Measurements from ENCODE around the gene UPK3A. TPM values are rescaled to one million over a fixed set of nuclear protein-coding genes. Genes with fewer than 3 reads are reported as not detected.
"Not testable (repeated sequence)": the region's sequence is repeated elsewhere in the genome, so short reads cannot be mapped to it uniquely, and the experiment has no call there.

Gene UPK3A
- total and polyA plus RNA-seq, 12 donors = 0.17 TPM; not detected in 11

DNA sequence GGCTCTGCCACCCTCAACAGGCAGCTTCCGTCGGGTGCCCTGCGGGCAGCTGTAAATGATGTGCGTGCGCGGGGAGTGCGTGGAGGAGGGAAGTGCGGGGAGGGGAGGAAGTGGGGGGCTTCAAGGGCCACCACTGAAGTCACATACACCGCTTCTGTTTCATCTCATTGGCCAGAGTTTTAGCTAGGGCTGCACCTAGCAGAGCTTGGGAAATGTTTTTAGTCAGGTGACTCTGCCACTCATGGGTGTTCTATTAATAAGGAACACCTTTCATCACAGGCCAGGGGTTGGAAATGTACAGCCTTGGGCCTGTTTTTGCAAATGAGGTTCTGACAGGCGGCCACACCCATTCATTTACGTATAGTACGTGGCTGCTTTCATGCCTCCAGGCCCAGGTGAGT lies 39.6 kb downstream of the UPK3A start:
- Histone ChIP-seq H3K36me3 (replicated peaks in 1 of 2) (peaks cover 0 to 18% of the 10 kb centered on the region in 2 donors), H3K4me1 (replicated peaks in 1 of 2) (peaks cover 0 to 3% of the 10 kb centered on the region in 2 donors), H3K4me3 (no peak overlapping the region), H3K27ac (no peak overlapping the region), H3K27me3 (no peaks in the 10 kb centered on the region), H3K9me3 (replicated peaks in 1 of 3) (no peaks in the 10 kb centered on the region)
- intact Hi-C loops (cut with DNase I) = no loop called here
- no peak for DNase-seq
- no peak for TF ChIP-seq POLR2A (IDR thresholded peaks at IDR 0.05)
- TF ChIP-seq, protein P1, sequence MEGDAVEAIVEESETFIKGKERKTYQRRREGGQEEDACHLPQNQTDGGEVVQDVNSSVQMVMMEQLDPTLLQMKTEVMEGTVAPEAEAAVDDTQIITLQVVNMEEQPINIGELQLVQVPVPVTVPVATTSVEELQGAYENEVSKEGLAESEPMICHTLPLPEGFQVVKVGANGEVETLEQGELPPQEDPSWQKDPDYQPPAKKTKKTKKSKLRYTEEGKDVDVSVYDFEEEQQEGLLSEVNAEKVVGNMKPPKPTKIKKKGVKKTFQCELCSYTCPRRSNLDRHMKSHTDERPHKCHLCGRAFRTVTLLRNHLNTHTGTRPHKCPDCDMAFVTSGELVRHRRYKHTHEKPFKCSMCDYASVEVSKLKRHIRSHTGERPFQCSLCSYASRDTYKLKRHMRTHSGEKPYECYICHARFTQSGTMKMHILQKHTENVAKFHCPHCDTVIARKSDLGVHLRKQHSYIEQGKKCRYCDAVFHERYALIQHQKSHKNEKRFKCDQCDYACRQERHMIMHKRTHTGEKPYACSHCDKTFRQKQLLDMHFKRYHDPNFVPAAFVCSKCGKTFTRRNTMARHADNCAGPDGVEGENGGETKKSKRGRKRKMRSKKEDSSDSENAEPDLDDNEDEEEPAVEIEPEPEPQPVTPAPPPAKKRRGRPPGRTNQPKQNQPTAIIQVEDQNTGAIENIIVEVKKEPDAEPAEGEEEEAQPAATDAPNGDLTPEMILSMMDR (IDR thresholded peaks at IDR 0.05) = no peak
- WGBS, 4 donors = 94 to 100% (median 97%) methylated on average over 11 to 12 of the region's 12 CpGs

DNA sequence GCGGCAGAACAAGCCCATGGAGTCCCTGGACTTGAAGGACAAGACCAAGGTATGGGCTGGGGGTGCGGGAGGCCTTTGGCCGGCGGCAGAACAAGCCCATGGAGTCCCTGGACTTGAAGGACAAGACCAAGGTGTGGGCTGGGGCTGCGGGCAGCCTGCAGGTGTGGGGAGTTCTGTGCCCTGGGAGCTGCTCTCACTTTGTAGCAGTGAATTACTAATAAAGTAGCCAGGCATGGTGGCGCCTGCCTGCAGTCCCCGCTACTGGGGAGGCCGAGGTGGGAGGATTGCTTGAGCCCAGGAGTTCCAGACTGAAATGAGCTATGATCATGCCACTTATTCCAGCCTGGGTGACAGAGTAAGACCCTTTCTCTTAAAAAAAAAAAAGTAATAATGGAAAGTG lies 43.5 kb downstream of the UPK3A start:
- 85 to 100% (median 96%) methylated on average over 3 to 7 of the region's 8 CpGs for WGBS, 4 donors
- H3K27me3 ChIP-seq; H3K4me3 ChIP-seq; DNase-seq; H3K27ac ChIP-seq; intact Hi-C loops (cut with DNase I); H3K4me1 ChIP-seq (replicated peaks in 1 of 2); H3K9me3 ChIP-seq (replicated peaks in 1 of 3): not testable (repeated sequence)
- H3K36me3 ChIP-seq (replicated peaks in 1 of 2) = peaks cover 0 to 19% of the 10 kb centered on the region in 2 donors

DNA sequence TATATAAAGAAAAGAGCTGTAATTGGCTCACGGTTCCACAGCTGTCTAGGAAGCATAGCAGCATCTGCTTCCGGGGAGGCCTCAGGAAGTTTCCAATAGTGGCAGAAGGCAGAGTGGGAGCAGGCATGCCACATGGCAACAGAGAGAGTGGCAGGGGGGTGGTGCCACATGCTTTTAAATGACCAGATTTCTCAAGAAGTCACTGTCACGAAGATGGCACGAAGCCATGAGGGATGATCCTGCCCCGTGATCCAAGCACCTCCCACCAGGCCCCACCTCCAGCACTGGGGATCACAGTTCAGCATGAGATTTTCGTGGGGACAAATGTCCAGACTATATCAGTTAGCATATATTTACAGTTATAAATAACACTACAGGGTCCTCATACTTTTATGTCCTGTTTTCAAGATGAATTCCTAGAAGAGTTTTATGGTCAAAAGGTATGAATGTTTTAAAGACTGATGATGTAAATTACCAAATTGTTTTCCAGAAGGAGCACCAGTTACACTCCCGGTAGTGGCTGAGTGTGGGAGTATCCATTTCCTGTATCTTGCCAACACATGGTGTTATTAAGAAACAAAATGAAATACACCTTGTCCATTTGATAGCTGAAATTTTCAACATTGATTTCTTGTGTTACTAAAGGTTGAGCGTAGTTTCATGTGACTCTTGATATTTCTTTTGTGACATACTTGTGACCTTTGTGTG lies 44.2 kb downstream of the UPK3A start:
- TF ChIP-seq, protein P1 (IDR thresholded peaks at IDR 0.05) = no peak
- no peak for TF ChIP-seq POLR2A (IDR thresholded peaks at IDR 0.05)
- no peaks in the 10 kb centered on the region for H3K4me1 ChIP-seq (replicated peaks in 1 of 2)
- no peaks in the 10 kb centered on the region for H3K9me3 ChIP-seq (replicated peaks in 1 of 3)
- H3K27ac ChIP-seq = peak overlapping the region in 1 of 5 donors; percentile 0
- peak in 2 of 7 donors; percentile 43 to 82 for DNase-seq
- peaks cover 0 to 15% of the 10 kb centered on the region in 2 donors for H3K36me3 ChIP-seq (replicated peaks in 1 of 2)
- 69 to 77% (median 75%) methylated on average over 8 of the region's 8 CpGs for WGBS, 4 donors
- intact Hi-C loops (cut with DNase I) = no loop called here
- H3K4me3 ChIP-seq = no peak overlapping the region
- H3K27me3 ChIP-seq = no peaks in the 10 kb centered on the region

DNA sequence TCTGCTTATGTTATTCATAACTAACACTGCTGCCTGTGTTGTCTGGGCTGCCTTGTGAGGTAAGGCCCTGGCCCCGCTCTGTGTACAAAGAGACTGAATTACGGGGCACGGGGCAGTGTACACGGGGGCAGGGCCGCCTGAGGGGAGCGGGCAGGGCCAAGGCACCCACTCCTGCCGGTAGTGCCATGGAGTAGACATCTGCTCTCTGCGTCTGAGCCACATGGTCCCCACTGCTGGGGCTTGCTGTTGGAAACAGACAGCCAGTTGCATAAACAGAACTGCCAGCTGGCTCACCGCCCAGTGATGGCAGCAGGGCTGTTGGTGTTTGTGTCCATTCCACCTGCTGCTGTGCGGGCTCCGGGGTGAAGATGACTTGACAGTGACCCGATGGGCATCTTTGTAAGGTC lies 44.8 kb downstream of the UPK3A start:
- 90 to 93% (median 91%) methylated on average over 8 to 12 of the region's 12 CpGs for WGBS, 4 donors
- intact Hi-C loops (cut with DNase I) = no loop called here
- Histone ChIP-seq H3K4me1 (replicated peaks in 1 of 2) (peaks cover 0 to 2% of the 10 kb centered on the region in 2 donors), H3K9me3 (replicated peaks in 1 of 3) (no peaks in the 10 kb centered on the region), H3K27ac (peak overlapping the region in 1 of 5 donors; percentile 0), H3K36me3 (replicated peaks in 1 of 2) (peaks cover 0 to 14% of the 10 kb centered on the region in 2 donors), H3K27me3 (no peaks in the 10 kb centered on the region), H3K4me3 (no peak overlapping the region)
- peak in 2 of 7 donors; percentile 42 to 92 for DNase-seq
- TF ChIP-seq POLR2A (IDR thresholded peaks at IDR 0.05) = no peak
- TF ChIP-seq, protein P1 (IDR thresholded peaks at IDR 0.05) = no peak

DNA sequence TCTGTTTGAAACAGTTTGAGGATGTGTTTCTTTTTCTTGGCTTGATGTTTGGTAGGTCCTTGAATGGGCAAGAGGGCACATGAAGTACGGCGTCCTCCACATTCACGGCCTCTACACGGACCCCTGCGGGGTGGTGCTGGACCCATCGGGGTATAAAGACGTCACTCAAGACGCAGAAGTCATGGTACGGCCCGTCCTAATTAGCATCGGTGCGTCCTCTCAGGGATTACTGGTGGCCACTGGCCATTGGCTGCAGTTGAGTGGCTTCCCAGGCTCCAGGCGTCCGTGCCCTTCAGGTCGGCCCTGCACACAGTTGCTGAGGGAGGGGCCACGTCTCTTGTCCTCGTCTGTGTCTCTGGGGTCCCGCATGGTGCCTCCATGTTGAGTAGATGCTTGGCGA lies 45.8 kb downstream of the UPK3A start:
- H3K9me3 ChIP-seq (replicated peaks in 1 of 3) = no peaks in the 10 kb centered on the region
- no peak for DNase-seq
- peaks cover 0 to 12% of the 10 kb centered on the region in 2 donors for H3K4me1 ChIP-seq (replicated peaks in 1 of 2)
- no peak for TF ChIP-seq POLR2A (IDR thresholded peaks at IDR 0.05)
- intact Hi-C loops (cut with DNase I) = no loop called here
- no peak overlapping the region for H3K27ac ChIP-seq
- H3K36me3 ChIP-seq (replicated peaks in 1 of 2) = peaks cover 0 to 13% of the 10 kb centered on the region in 2 donors
- no peaks in the 10 kb centered on the region for H3K27me3 ChIP-seq
- no peak overlapping the region for H3K4me3 ChIP-seq
- WGBS, 4 donors = 93 to 97% (median 96%) methylated on average over 12 to 19 of the region's 19 CpGs

Measured in adrenal gland (tissue), 12 donors.